ENCODE results near the gene EML4. TPM values are rescaled to one million over a fixed set of nuclear protein-coding genes. Genes with fewer than 3 reads are reported as not detected.

Gene EML4
- total and polyA plus RNA-seq, 4 donors: 22.6 to 85.8 (median 54.4) TPM

GRCh38 chr2:42127425-42128424 is 41.4 kb upstream of the EML4 start:
- TF ChIP-seq CTCF (IDR thresholded peaks at IDR 0.05; ENCODE audit: control extremely low read depth, extremely low read depth): no peak
- Histone ChIP-seq H3K27me3 (ENCODE audit: control insufficient read depth in 3 of 3, insufficient read depth in 3 of 3, low read length in 2 of 3) (no peaks in the 10 kb centered on the region), H3K36me3 (ENCODE audit: control insufficient read depth in 4 of 4, insufficient read depth in 4 of 4, low read length in 4 of 4) (no peaks in the 10 kb centered on the region), H3K4me3 (no peak overlapping the region), H3K27ac (ENCODE audit: low read depth in 1 of 2, low read length in 1 of 2) (peak overlapping the region in 1 of 2 donors; percentile 45), H3K9me3 (ENCODE audit: control insufficient read depth in 4 of 4, insufficient read depth in 3 of 4, low read length in 3 of 4) (no peaks in the 10 kb centered on the region), H3K4me1 (ENCODE audit: control insufficient read depth in 5 of 5, insufficient read depth in 5 of 5, low read length in 5 of 5) (peaks cover 6 to 32% (median 10%) of the 10 kb centered on the region in 5 donors), H3K9ac (ENCODE audit: insufficient read depth in 1 of 2, low read length in 2 of 2) (no peak overlapping the region)
- ATAC-seq (ENCODE audit: insufficient read depth, low FRiP score) (peak; percentile 54), DNase-seq (peak in 1 of 3 donors; percentile 60)
- WGBS, 2 donors: 35 to 56% methylated on average over 5 of the region's 5 CpGs

GRCh38 chr2:42128721-42129486 is 40.2 kb upstream of the EML4 start:
- TF ChIP-seq CTCF (IDR thresholded peaks at IDR 0.05; ENCODE audit: control extremely low read depth, extremely low read depth): no peak
- Histone ChIP-seq H3K4me3 (no peak overlapping the region), H3K4me1 (ENCODE audit: control insufficient read depth in 5 of 5, insufficient read depth in 5 of 5, low read length in 5 of 5) (peaks cover 8 to 44% (median 12%) of the 10 kb centered on the region in 5 donors), H3K27me3 (ENCODE audit: control insufficient read depth in 3 of 3, insufficient read depth in 3 of 3, low read length in 2 of 3) (no peaks in the 10 kb centered on the region), H3K36me3 (ENCODE audit: control insufficient read depth in 4 of 4, insufficient read depth in 4 of 4, low read length in 4 of 4) (no peaks in the 10 kb centered on the region), H3K9ac (ENCODE audit: insufficient read depth in 1 of 2, low read length in 2 of 2) (no peak overlapping the region), H3K27ac (ENCODE audit: low read depth in 1 of 2, low read length in 1 of 2) (no peak overlapping the region), H3K9me3 (ENCODE audit: control insufficient read depth in 4 of 4, insufficient read depth in 3 of 4, low read length in 3 of 4) (no peaks in the 10 kb centered on the region)
- no peak for ATAC-seq (ENCODE audit: insufficient read depth, low FRiP score)
- no peak for DNase-seq
- WGBS, 2 donors: 25 to 41% methylated on average over 7 of the region's 7 CpGs

GRCh38 chr2:42129487-42129852 is 39.7 kb upstream of the EML4 start:
- Histone ChIP-seq H3K4me1 (ENCODE audit: control insufficient read depth in 5 of 5, insufficient read depth in 5 of 5, low read length in 5 of 5) (peaks cover 8 to 44% (median 12%) of the 10 kb centered on the region in 5 donors), H3K9ac (ENCODE audit: insufficient read depth in 1 of 2, low read length in 2 of 2) (no peak overlapping the region), H3K27me3 (ENCODE audit: control insufficient read depth in 3 of 3, insufficient read depth in 3 of 3, low read length in 2 of 3) (no peaks in the 10 kb centered on the region), H3K27ac (ENCODE audit: low read depth in 1 of 2, low read length in 1 of 2) (no peak overlapping the region), H3K36me3 (ENCODE audit: control insufficient read depth in 4 of 4, insufficient read depth in 4 of 4, low read length in 4 of 4) (no peaks in the 10 kb centered on the region), H3K4me3 (no peak overlapping the region), H3K9me3 (ENCODE audit: control insufficient read depth in 4 of 4, insufficient read depth in 3 of 4, low read length in 3 of 4) (no peaks in the 10 kb centered on the region)
- TF ChIP-seq CTCF (IDR thresholded peaks at IDR 0.05; ENCODE audit: control extremely low read depth, extremely low read depth): no peak
- DNase-seq (no peak), ATAC-seq (ENCODE audit: insufficient read depth, low FRiP score) (no peak)
- 83 to 94% methylated on average over 1 of the region's 1 CpG for WGBS, 2 donors
